HG02938 (cell line): ENCODE measurements around the gene FTCDNL1.

Experiments used
- ATAC-seq: cut with Tn5 transposase; IDR thresholded peaks from one replicate; pipeline ENCODE4 v1.9.1; 2021; ENCODE audit warnings: mild to moderate bottlenecking, moderate library complexity; ENCODE audit not compliant: unreplicated experiment

FTCDNL1 gene

GRCh38 chr2:199792381-199792780 lies 58.6 kb downstream of the FTCDNL1 start:
- ATAC-seq: no peak

GRCh38 chr2:199791326-199791725 lies 59.7 kb downstream of the FTCDNL1 start:
- no peak for ATAC-seq

- ATAC-seq: no peak
Measured at GRCh38 chr2:199784512-199784911, 66.5 kb downstream of the FTCDNL1 start.

GRCh38 chr2:199779589-199779988 lies 71.4 kb downstream of the FTCDNL1 start:
- no peak for ATAC-seq

- ATAC-seq: no peak
Measured at GRCh38 chr2:199778655-199779054, 72.3 kb downstream of the FTCDNL1 start.

- no peak for ATAC-seq
Measured at GRCh38 chr2:199777916-199778315, 73.1 kb downstream of the FTCDNL1 start.

GRCh38 chr2:199777315-199777714 lies 73.7 kb downstream of the FTCDNL1 start:
- ATAC-seq: no peak

GRCh38 chr2:199775267-199775666 lies 75.7 kb downstream of the FTCDNL1 start:
- no peak for ATAC-seq

GRCh38 chr2:199772035-199772976 lies 78.7 kb downstream of the FTCDNL1 start:
- no peak for ATAC-seq

GRCh38 chr2:199770716-199771115 lies 80.3 kb downstream of the FTCDNL1 start:
- ATAC-seq: no peak

GRCh38 chr2:199765646-199766045 lies 85.3 kb downstream of the FTCDNL1 start:
- no peak for ATAC-seq

GRCh38 chr2:199764273-199764800 lies 86.7 kb downstream of the FTCDNL1 start:
- ATAC-seq: no peak

GRCh38 chr2:199762963-199763362 lies 88.0 kb downstream of the FTCDNL1 start:
- ATAC-seq: no peak

- ATAC-seq: no peak
Measured at GRCh38 chr2:199760574-199760973, 90.4 kb downstream of the FTCDNL1 start.

- ATAC-seq: no peak
Measured at GRCh38 chr2:199757233-199757870, 93.6 kb downstream of the FTCDNL1 start.

- ATAC-seq: no peak
Measured at GRCh38 chr2:199756743-199757142, 94.2 kb downstream of the FTCDNL1 start.

- ATAC-seq: no peak
Measured at GRCh38 chr2:199756211-199756610, 94.8 kb downstream of the FTCDNL1 start.

- no peak for ATAC-seq
Measured at GRCh38 chr2:199754766-199755165, 96.2 kb downstream of the FTCDNL1 start.

GRCh38 chr2:199751492-199752120 lies 99.4 kb downstream of the FTCDNL1 start:
- ATAC-seq: no peak

- no peak for ATAC-seq
Measured at GRCh38 chr2:199749571-199749970, 101.4 kb downstream of the FTCDNL1 start.

GRCh38 chr2:199744724-199745123 lies 106.3 kb downstream of the FTCDNL1 start:
- no peak for ATAC-seq
